Astrocyte of the spinal cord (primary cell): ENCODE results near the gene TPX2.

Source experiments
- DNase-seq: peaks from one replicate; pipeline ENCODE4 v3.0.0; 2011; ENCODE audit warnings: low read depth, low spot score
- H3K4me3 ChIP-seq: 2 replicates; pipeline ENCODE4 v1.5.1; 2011; ENCODE audit warnings: low read depth, mild to moderate bottlenecking, low read length, moderate library complexity
- CTCF ChIP-seq: IDR thresholded peaks from 2 replicates; pipeline ENCODE4 v1.5.1; 2012; ENCODE audit warnings: low read depth, mild to moderate bottlenecking, low read length, inconsistent platforms
- in situ Hi-C: cut with HindIII; loops from 2 replicates; pipeline ENCODE4 v1.10.0; 2017; ENCODE audit warnings: low sequenced_read_pairs

TPX2 gene

GRCh38 chr20:31712564-31713311 is 26.4 kb upstream of the TPX2 start:
- H3K4me3 ChIP-seq, result no peak overlapping the region
- peak; percentile 87 for DNase-seq
- no peak for TF ChIP-seq CTCF
- in situ Hi-C loops, result no loop called here

GRCh38 chr20:31713312-31714273 is 25.5 kb upstream of the TPX2 start:
- H3K4me3 ChIP-seq, result no peak overlapping the region
- DNase-seq, result peak; percentile 85
- in situ Hi-C loops, result no loop called here

GRCh38 chr20:31715766-31716165 is 23.3 kb upstream of the TPX2 start:
- no peak overlapping the region for H3K4me3 ChIP-seq
- in situ Hi-C loops, result no loop called here
- no peak for TF ChIP-seq CTCF
- no peak for DNase-seq

More at GRCh38 chr20:31713312-31714273, 25.5 kb upstream of the TPX2 start:
- TF ChIP-seq CTCF, result no peak

- no peak overlapping the region for H3K4me3 ChIP-seq
- DNase-seq, result no peak
- TF ChIP-seq CTCF, result no peak
- in situ Hi-C loops, result no loop called here
These were observed 22.7 kb upstream of the TPX2 start for GRCh38 chr20:31716351-31716750.

GRCh38 chr20:31716818-31717477 is 22.1 kb upstream of the TPX2 start:
- H3K4me3 ChIP-seq, result no peak overlapping the region
- TF ChIP-seq CTCF, result no peak
- in situ Hi-C loops, result no loop called here
- DNase-seq, result no peak

- DNase-seq, result no peak
- in situ Hi-C loops, result no loop called here
- no peak overlapping the region for H3K4me3 ChIP-seq
- no peak for TF ChIP-seq CTCF
These were observed 21.4 kb upstream of the TPX2 start for GRCh38 chr20:31717478-31718201.
